GM21526 (cell line): ENCODE data around the gene MCOLN2.
"Not testable (repeated sequence)": the region's sequence is repeated elsewhere in the genome, so short reads cannot be mapped to it uniquely, and the experiment has no call there.

ENCODE experiments used
- ATAC-seq: cut with Tn5 transposase; IDR thresholded peaks from one replicate; pipeline ENCODE4 v1.9.1; 2021; ENCODE audit warnings: moderate library complexity; ENCODE audit not compliant: unreplicated experiment, low FRiP score

Gene MCOLN2

GRCh38 chr1:84946631-84947030 lies 50.3 kb downstream of the MCOLN2 start:
- no peak for ATAC-seq

GRCh38 chr1:84944767-84945486 lies 52.0 kb downstream of the MCOLN2 start:
- peak; percentile 81 for ATAC-seq

- ATAC-seq: no peak
Measured at GRCh38 chr1:84941843-84942242, 55.1 kb downstream of the MCOLN2 start.

GRCh38 chr1:84940481-84940880 lies 56.4 kb downstream of the MCOLN2 start:
- ATAC-seq: no peak

- ATAC-seq: no peak
Measured at GRCh38 chr1:84939761-84940160, 57.2 kb downstream of the MCOLN2 start.

- ATAC-seq: no peak
Measured at GRCh38 chr1:84939151-84939550, 57.8 kb downstream of the MCOLN2 start.

- peak; percentile 52 for ATAC-seq
Measured at GRCh38 chr1:84936116-84936810, 60.6 kb downstream of the MCOLN2 start.

GRCh38 chr1:84933011-84933611 lies 63.8 kb downstream of the MCOLN2 start:
- no peak for ATAC-seq

- ATAC-seq: no peak
Measured at GRCh38 chr1:84930831-84931230, 66.1 kb downstream of the MCOLN2 start.

- ATAC-seq: no peak
Measured at GRCh38 chr1:84930329-84930728, 66.6 kb downstream of the MCOLN2 start.

GRCh38 chr1:84929581-84929980 lies 67.3 kb downstream of the MCOLN2 start:
- ATAC-seq: no peak

- no peak for ATAC-seq
Measured at GRCh38 chr1:84928979-84929378, 67.9 kb downstream of the MCOLN2 start.

GRCh38 chr1:84923317-84923716 lies 73.6 kb downstream of the MCOLN2 start:
- no peak for ATAC-seq

GRCh38 chr1:84920159-84920558 lies 76.8 kb downstream of the MCOLN2 start:
- ATAC-seq: no peak

GRCh38 chr1:84919461-84919970 lies 77.4 kb downstream of the MCOLN2 start:
- no peak for ATAC-seq

GRCh38 chr1:84918726-84919336 lies 78.1 kb downstream of the MCOLN2 start:
- no peak for ATAC-seq

GRCh38 chr1:84916897-84917296 lies 80.0 kb downstream of the MCOLN2 start:
- ATAC-seq: no peak

- no peak for ATAC-seq
Measured at GRCh38 chr1:84913555-84913892, 83.4 kb downstream of the MCOLN2 start.

- no peak for ATAC-seq
Measured at GRCh38 chr1:84912726-84913554, 84.0 kb downstream of the MCOLN2 start.

- ATAC-seq: not testable (repeated sequence)
Measured at GRCh38 chr1:84908746-84909464, 88.0 kb downstream of the MCOLN2 start.
